ENCODE data around the gene AMH.

GRCh38 chr19:2255112-2255845, 6.2 kb downstream of the AMH start:
- TF ChIP-seq MZF1 (tag by site-specific recombination; IDR thresholded peaks at IDR 0.05; ENCODE audit: borderline replicate concordance) (no peak), ZBTB11 (tag by site-specific recombination; conservative IDR thresholded peaks at IDR 0.05; ENCODE audit: low read depth) (no peak), ZNF501 (tag by site-specific recombination; IDR thresholded peaks at IDR 0.05) (no peak), ZNF792 (tag by site-specific recombination; IDR thresholded peaks at IDR 0.05) (no peak), ZNF48 (tag by site-specific recombination; IDR thresholded peaks at IDR 0.05) (no peak), ZNF555 (tag by site-specific recombination; conservative IDR thresholded peaks at IDR 0.05) (no peak), FEZF1 (tag by site-specific recombination; IDR thresholded peaks at IDR 0.05) (no peak), MYNN (tag by site-specific recombination; IDR thresholded peaks at IDR 0.05; ENCODE audit: borderline replicate concordance) (no peak), ZNF274 (IDR thresholded peaks at IDR 0.05; ENCODE audit: low read length) (no peak), ZNF274 (tag by site-specific recombination; IDR thresholded peaks at IDR 0.05; ENCODE audit: borderline replicate concordance) (no peak), ZNF416 (tag by site-specific recombination; IDR thresholded peaks at IDR 0.05) (no peak)
- TF ChIP-seq, protein P1, sequence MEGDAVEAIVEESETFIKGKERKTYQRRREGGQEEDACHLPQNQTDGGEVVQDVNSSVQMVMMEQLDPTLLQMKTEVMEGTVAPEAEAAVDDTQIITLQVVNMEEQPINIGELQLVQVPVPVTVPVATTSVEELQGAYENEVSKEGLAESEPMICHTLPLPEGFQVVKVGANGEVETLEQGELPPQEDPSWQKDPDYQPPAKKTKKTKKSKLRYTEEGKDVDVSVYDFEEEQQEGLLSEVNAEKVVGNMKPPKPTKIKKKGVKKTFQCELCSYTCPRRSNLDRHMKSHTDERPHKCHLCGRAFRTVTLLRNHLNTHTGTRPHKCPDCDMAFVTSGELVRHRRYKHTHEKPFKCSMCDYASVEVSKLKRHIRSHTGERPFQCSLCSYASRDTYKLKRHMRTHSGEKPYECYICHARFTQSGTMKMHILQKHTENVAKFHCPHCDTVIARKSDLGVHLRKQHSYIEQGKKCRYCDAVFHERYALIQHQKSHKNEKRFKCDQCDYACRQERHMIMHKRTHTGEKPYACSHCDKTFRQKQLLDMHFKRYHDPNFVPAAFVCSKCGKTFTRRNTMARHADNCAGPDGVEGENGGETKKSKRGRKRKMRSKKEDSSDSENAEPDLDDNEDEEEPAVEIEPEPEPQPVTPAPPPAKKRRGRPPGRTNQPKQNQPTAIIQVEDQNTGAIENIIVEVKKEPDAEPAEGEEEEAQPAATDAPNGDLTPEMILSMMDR (tag by site-specific recombination; IDR thresholded peaks at IDR 0.05): no peak

Measured in HEK293 (cell line).